ENCODE measurements around the gene MAGI3.

DNA sequence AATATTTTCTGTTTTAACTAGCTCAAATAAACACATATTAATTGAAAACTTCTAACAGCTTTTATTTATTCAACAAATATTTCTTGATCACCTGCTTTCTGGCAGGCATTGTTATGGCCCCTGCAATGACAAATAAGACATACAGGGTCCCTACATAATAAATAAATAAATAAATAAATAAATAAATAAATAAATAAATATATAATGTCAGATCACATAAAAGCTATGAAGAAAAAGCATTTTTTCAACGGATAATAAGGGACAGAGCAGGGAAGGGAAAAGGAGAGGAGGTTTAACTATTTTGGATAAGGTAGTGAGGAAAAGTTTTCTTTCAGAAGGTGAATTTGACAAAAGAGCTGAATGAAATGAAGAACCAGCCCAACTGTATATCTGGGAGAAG is 115.0 kb downstream of the MAGI3 start:
- TF ChIP-seq, protein P1, sequence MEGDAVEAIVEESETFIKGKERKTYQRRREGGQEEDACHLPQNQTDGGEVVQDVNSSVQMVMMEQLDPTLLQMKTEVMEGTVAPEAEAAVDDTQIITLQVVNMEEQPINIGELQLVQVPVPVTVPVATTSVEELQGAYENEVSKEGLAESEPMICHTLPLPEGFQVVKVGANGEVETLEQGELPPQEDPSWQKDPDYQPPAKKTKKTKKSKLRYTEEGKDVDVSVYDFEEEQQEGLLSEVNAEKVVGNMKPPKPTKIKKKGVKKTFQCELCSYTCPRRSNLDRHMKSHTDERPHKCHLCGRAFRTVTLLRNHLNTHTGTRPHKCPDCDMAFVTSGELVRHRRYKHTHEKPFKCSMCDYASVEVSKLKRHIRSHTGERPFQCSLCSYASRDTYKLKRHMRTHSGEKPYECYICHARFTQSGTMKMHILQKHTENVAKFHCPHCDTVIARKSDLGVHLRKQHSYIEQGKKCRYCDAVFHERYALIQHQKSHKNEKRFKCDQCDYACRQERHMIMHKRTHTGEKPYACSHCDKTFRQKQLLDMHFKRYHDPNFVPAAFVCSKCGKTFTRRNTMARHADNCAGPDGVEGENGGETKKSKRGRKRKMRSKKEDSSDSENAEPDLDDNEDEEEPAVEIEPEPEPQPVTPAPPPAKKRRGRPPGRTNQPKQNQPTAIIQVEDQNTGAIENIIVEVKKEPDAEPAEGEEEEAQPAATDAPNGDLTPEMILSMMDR (conservative IDR thresholded peaks at IDR 0.05; ENCODE audit: low read length), result no peak
- TF ChIP-seq EZH2phosphoT487 (IDR thresholded peaks at IDR 0.05; ENCODE audit: borderline replicate concordance, low read depth, low read length), result no peak

Data from OCI-LY7 (cell line).